Measurements from ENCODE around the gene MFAP3L. TPM values are rescaled to one million over a fixed set of nuclear protein-coding genes. Genes with fewer than 3 reads are reported as not detected.
"Not testable (repeated sequence)": the region's sequence is repeated elsewhere in the genome, so short reads cannot be mapped to it uniquely, and the experiment has no call there.

MFAP3L gene
- total RNA-seq, 4 donors from 2014 or later: 5.5 to 9.3 (median 8.3) TPM

DNA sequence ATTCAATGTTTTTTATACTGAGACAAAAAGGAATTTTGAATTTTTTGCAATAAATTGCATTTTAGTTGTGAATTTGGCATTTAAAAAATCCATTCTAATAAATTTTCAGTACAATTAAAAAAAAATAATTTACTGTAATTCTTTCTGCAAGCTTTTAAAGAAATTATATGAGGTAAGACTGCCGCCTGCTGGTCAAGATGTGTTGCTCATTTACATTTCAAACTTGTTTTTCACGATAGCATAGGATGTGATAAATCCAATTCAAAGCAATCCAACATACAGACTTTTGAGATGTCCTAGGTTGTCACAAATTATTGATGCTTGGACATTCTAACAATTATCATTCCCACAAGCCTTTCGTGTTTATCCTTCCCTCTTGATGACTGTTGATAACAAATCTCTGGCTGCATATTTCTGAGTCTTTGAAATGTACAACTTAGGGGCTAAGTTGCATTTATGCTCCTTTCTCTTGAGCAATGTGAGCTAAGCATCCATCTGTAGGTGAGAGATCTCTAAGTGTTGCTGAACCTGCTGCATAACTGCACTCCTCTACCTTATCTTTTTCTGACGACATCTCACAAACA is 21.7 kb upstream of the MFAP3L start:
- Histone ChIP-seq H3K9me3 (no peaks in the 10 kb centered on the region), H3K4me1 (no peaks in the 10 kb centered on the region), H3K36me3 (no peaks in the 10 kb centered on the region), H3K27me3 (peaks cover 11% of the 10 kb centered on the region), H3K4me3 (no peak overlapping the region), H3K27ac (no peak overlapping the region)
- WGBS, 2 donors (ENCODE audit: low coverage in 1 of 2): 11 to 18% methylated on average over 4 of the region's 4 CpGs
- no peak for ATAC-seq
- TF ChIP-seq, protein P1, sequence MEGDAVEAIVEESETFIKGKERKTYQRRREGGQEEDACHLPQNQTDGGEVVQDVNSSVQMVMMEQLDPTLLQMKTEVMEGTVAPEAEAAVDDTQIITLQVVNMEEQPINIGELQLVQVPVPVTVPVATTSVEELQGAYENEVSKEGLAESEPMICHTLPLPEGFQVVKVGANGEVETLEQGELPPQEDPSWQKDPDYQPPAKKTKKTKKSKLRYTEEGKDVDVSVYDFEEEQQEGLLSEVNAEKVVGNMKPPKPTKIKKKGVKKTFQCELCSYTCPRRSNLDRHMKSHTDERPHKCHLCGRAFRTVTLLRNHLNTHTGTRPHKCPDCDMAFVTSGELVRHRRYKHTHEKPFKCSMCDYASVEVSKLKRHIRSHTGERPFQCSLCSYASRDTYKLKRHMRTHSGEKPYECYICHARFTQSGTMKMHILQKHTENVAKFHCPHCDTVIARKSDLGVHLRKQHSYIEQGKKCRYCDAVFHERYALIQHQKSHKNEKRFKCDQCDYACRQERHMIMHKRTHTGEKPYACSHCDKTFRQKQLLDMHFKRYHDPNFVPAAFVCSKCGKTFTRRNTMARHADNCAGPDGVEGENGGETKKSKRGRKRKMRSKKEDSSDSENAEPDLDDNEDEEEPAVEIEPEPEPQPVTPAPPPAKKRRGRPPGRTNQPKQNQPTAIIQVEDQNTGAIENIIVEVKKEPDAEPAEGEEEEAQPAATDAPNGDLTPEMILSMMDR (IDR thresholded peaks at IDR 0.05): peak; percentile 66 to 81 (median 74)
- TF ChIP-seq POLR2AphosphoS5 (IDR thresholded peaks at IDR 0.05): no peak
- TF ChIP-seq EP300 (IDR thresholded peaks at IDR 0.05): no peak

DNA sequence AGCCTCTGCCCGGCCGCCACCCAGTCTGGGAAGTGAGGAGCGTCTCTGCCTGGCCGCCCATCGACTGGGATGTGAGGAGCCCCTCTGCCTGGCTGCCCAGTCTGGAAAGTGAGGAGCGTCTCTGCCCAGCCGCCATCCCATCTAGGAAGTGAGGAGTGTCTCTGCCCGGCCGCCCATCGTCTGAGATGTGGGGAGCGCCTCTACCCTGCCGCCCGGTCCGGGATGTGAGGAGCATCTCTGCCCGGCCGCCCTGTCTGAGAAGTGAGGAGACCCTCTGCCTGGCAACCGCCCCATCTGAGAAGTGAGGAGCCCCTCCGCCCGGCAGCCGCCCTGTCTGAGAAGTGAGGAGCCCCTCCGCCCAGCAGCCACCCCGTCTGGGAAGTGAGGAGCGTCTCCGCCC is 20.0 kb upstream of the MFAP3L start:
- H3K27me3 ChIP-seq: peaks cover 11% of the 10 kb centered on the region
- not testable (repeated sequence) for H3K4me1 ChIP-seq, H3K27ac ChIP-seq, H3K36me3 ChIP-seq, ATAC-seq, H3K4me3 ChIP-seq, H3K9me3 ChIP-seq
- no CpG with 5 or more reads among the region's 24 CpGs for WGBS, 2 donors (ENCODE audit: low coverage in 1 of 2)

DNA sequence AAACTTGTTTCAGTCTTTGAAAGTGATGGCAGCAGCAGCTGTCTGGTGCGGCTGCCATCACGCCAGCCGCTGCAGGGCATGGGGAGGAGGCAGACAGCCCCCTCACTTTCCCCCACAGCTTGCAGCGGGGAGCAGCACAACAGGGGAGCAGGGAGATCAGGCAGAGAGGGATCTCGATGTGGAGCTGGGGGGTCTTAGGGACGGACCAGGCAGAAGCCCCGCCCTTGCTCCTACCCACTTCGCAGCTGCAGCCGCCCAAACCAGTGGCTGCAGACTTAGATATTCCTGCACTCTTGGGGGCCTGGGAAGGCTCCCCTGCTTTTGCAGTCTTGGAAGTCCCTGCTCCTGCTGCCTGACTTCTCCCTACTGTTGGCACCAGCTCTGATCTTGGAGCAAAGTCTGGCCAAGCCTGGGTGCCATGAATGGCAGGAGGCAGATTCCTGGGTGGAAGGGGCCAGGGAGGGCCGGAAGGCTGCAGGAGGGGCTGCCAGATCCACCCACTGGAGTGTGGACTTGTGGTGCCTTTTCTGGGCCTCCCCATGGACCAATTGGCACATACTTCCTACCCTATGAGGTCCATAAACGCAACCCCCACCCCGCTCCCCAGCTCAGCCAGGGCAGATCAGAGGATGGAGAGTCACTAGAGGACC is 14.0 kb upstream of the MFAP3L start:
- H3K4me3 ChIP-seq: no peak overlapping the region
- no peaks in the 10 kb centered on the region for H3K36me3 ChIP-seq
- ATAC-seq: no peak
- no peaks in the 10 kb centered on the region for H3K9me3 ChIP-seq
- H3K27me3 ChIP-seq: peaks cover 11% of the 10 kb centered on the region
- 76 to 83% methylated on average over 1 to 8 of the region's 12 CpGs for WGBS, 2 donors (ENCODE audit: low coverage in 1 of 2)
- H3K27ac ChIP-seq: no peak overlapping the region
- TF ChIP-seq POLR2AphosphoS5 (IDR thresholded peaks at IDR 0.05): no peak
- TF ChIP-seq EP300 (IDR thresholded peaks at IDR 0.05): no peak
- TF ChIP-seq, protein P1 (IDR thresholded peaks at IDR 0.05): no peak
- TF ChIP-seq POLR2A (IDR thresholded peaks at IDR 0.05): no peak
- no peaks in the 10 kb centered on the region for H3K4me1 ChIP-seq

DNA sequence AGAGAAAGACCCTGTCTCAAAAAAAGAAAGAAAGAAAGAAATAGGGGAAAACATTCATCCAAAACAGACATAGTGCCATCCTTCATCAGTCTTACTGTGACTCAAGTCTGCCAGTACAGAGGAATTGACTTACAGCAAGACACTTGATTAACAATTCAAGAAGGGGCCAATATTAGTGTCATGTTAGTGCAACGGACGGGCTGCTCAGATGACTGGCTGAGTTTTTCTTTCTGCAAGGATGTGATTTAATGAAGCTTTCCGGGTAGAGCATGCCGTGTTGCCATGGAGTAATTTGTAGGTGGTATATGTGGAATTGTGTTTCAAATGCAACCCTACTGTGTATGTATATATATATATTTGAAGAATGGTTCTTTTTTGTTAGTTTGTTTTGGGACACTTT is 12.6 kb upstream of the MFAP3L start:
- no peak for ATAC-seq
- no peaks in the 10 kb centered on the region for H3K36me3 ChIP-seq
- no peak overlapping the region for H3K4me3 ChIP-seq
- no peak for TF ChIP-seq POLR2AphosphoS5 (IDR thresholded peaks at IDR 0.05)
- no peak for TF ChIP-seq POLR2A (IDR thresholded peaks at IDR 0.05)
- TF ChIP-seq, protein P1 (IDR thresholded peaks at IDR 0.05): no peak
- TF ChIP-seq EP300 (IDR thresholded peaks at IDR 0.05): no peak
- no peak overlapping the region for H3K27ac ChIP-seq
- H3K4me1 ChIP-seq: no peaks in the 10 kb centered on the region
- peaks cover 11% of the 10 kb centered on the region for H3K27me3 ChIP-seq
- 54% methylated on average over 4 of the region's 4 CpGs for WGBS, 2 donors (ENCODE audit: low coverage in 1 of 2)
- no peaks in the 10 kb centered on the region for H3K9me3 ChIP-seq

DNA sequence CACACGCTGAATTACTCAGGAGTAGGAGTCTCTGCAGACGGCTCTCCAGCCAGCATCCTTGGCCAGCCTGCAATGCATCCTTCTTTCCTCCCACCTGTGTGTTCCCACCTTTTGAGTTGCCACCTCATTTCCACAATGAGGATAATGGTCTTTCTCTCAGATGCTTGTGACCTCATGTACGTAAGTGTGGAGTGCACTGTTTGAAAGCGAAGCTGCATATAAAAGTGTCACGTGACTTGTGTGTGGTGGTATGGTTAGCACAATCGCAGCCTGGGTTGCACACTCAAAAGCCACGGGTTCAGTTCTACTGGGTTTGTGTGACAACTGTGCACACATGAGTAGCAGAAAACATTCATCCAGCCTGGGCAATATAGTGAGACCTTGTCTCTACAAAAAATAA is 12.0 kb upstream of the MFAP3L start:
- Histone ChIP-seq H3K4me3 (no peak overlapping the region), H3K27me3 (peaks cover 11% of the 10 kb centered on the region), H3K9me3 (no peaks in the 10 kb centered on the region), H3K36me3 (no peaks in the 10 kb centered on the region), H3K27ac (no peak overlapping the region), H3K4me1 (no peaks in the 10 kb centered on the region)
- WGBS, 2 donors (ENCODE audit: low coverage in 1 of 2): 81 to 83% methylated on average over 1 to 7 of the region's 7 CpGs
- ATAC-seq: no peak
- TF ChIP-seq POLR2A (IDR thresholded peaks at IDR 0.05) (no peak), EP300 (IDR thresholded peaks at IDR 0.05) (no peak), POLR2AphosphoS5 (IDR thresholded peaks at IDR 0.05) (no peak)
- TF ChIP-seq, protein P1 (IDR thresholded peaks at IDR 0.05): no peak
